ENCODE measurements around the gene ANO8. TPM values are rescaled to one million over a fixed set of nuclear protein-coding genes. Genes with fewer than 3 reads are reported as not detected.

Gene ANO8
- total RNA-seq, 1 donor from 2014 or later, result 9.6 TPM

DNA sequence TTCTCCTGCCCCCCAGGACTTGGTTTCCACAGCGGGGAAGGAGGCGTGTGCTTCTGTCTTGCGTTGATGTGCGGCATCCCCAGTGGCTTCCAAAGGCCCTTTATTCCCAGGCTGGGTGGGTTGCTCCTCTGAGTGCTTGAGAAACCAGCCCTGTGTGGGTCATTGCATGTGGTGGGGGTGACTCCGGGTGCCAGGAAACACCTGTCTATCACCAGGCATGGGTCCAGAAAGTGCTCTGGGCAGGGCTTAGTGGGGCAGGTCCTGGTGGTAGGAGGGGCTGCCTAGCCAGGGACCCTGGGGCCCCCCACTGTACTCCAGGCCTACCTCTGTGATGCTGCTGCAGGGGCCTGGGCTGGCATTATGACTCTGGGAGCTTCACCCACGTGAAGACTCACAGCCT lies 15.7 kb downstream of the ANO8 start:
- intact Hi-C loops (cut with DNase I), result no loop called here
- DNase-seq (ENCODE audit: missing footprints) (no peak), ATAC-seq (no peak)

DNA sequence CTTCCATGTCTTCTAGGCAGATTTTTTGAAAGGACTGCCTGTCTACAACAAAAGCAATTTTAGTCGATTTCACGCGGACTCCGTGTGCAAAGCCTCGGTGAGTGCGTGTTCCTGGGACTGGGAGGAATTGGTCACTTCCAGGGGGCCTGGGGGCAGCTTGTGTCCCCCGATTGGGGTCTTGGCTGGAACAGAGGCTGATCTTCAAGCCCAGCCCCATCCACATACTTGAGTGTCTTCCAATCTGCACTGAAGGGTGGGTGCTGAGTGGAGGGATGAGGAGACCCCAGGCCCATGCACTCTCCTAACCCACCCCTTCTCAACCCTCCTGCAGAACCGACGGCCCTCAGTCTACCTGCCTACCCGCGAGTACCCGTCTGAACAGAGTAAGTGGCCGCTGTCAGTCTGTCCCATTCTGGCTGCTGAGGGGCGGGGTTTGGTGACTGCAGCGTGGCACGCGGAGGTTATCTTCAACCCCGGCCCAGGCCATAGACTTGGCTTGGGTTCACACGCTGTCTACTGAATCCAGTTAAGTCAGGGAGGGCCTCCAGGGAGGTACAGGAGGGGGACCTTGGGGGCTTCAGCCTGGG lies 20.6 kb downstream of the ANO8 start:
- no peak for ATAC-seq
- intact Hi-C loops (cut with DNase I), result no loop called here

DNA sequence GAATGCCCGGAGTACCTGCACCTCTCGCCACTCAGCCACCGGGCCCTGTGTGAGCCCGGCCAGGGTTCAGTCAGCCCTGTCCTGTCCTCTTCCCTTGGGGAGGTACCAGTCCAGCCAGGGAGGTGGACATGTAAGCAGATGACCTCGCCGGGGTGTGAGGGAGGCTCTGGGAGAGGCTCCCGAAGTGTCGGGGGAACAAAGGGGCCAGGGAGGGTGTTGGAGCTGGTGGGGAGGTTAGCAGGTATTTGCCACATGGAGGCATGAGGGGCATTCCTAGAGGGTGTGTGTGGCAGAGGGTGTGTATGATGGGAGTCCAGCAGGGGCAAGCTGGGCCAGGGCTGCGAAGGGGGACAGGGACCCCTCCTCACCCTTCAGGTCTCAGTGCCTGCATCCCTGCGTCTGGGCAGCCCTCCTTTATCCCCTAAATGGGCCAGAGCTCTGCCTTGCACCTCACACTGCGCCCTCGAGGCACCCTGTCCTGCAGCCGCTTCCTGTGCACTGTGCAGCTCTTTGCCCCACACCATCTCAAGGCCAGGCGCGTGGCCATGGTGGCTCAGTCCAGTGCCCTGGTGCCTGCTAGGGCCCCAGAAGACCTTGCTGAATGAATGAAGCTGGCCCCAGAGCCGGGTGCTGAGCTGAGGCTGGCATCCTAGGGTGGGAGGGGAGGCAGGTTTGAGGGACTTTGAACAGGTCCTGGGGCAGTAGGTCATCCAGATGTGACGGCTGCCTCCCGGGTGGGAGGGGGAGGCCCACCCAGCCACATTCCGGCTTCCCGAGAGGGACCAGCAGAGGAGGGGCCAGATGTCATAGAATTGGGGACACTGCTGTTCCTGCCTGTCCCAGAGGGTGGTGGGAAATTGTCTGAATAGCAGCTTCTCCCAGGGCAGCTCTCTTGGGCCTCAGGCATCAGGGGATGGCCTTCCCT lies 22.2 kb downstream of the ANO8 start:
- intact Hi-C loops (cut with DNase I), result no loop called here
- no peak for ATAC-seq
- DNase-seq (ENCODE audit: missing footprints), result peak; percentile 37

More for the DNA sequence above, 20.6 kb downstream of the ANO8 start:
- no peak for DNase-seq (ENCODE audit: missing footprints)

- intact Hi-C loops (cut with DNase I), result no loop called here
- ATAC-seq (no peak), DNase-seq (ENCODE audit: missing footprints) (peak; percentile 15)
Observed at GRCh38 chr19:17311455-17312188, 23.0 kb downstream of the ANO8 start.

DNA sequence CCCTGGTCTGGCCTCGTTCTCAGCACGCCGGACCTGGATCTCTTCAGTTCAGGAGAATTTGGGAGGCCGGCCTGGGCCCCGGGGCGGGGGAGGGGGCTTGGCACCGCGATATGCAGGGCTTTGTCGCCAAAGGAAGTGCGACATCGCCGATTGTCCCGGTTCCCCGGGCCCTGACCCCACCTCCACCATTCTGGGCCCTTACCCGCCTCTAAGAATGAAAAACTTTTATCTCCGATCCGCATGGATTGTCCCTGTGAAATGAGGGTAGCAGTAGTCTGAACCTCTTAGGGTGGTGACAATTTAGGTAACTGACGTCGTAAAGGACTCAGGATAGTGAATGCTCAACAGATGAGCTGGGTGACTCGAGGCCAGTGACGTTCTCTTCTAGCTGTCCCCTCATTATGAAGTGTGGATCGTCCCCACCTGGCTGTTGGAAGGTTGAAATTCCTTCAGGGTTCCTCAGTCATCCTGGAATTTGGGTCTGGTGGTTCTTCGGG lies 24.6 kb downstream of the ANO8 start:
- intact Hi-C loops (cut with DNase I), result no loop called here
- ATAC-seq (no peak), DNase-seq (ENCODE audit: missing footprints) (no peak)

DNA sequence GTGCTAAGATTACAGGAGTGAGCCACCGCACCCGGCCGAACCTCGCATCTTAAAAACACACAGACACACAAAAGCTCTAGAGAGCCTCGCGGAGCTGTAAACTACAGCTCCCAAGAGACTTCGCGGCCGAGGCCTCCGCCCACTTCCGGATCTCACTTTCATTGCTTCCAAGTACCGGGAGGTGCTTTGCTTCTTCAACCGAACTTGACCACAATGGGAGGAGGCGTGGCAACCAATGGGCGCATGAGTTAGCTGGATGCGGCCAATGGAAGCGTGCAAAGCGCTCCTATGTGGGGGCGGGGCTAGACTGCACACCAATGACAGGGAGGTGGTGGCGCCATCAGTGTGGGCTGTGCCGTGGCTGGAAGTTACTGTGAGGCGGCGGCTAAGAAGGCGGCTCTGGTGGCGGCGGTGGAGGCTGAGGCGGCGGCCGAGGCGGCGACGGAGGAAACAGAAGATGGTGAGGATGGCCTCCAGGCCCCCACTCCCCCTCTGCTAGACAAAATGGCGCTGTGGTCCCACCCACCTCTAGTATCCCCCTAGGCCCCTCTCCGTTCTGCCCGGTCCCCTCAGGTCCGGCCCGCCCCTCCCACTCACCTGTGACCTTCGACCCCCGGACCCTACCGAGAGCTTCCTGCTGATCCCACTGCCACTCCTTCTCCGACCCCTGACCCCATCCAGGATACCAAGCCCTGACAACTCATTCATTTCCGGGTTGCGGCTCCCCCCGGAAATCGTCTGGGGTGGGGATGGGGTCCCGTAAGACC lies 25.3 kb downstream of the ANO8 start, which contains the start of gene DDA1:
Gene DDA1 (plus strand): TSS at position 366 of the 767 bp plus-strand sequence. CDS start 92 bp downstream, at position 458.
- intact Hi-C loops (cut with DNase I), result no loop called here
- peak; percentile 89 for ATAC-seq

DNA sequence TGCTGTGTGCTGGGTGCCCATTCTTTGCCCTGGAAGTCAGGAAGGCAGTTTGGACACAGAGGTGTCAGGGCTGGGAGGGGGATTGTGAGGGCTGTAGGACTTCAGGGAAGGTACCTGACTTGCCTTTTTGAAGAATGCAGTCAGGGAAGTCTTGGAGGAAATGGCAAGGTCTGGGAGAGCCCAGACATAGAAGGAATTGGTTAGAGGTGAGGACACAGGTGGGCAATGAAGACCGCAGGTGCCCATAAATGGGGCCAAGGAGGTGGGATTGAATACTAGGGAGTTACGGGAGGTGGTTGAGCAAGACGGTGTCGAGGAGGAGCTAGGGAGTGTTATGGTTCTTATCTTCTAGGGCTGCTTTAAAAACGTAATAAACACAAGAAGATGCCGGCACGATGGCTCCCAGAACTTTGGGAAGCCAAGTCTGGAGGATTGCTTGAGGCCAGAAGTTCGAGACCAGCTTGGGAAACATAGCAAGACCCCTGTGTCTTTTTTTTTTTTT lies 26.7 kb downstream of the ANO8 start:
- intact Hi-C loops (cut with DNase I), result no loop called here
- DNase-seq (ENCODE audit: missing footprints) (no peak), ATAC-seq (no peak)

More for the DNA sequence above, 25.3 kb downstream of the ANO8 start, which contains the start of gene DDA1:
- peak; percentile 99 for DNase-seq (ENCODE audit: missing footprints)

DNA sequence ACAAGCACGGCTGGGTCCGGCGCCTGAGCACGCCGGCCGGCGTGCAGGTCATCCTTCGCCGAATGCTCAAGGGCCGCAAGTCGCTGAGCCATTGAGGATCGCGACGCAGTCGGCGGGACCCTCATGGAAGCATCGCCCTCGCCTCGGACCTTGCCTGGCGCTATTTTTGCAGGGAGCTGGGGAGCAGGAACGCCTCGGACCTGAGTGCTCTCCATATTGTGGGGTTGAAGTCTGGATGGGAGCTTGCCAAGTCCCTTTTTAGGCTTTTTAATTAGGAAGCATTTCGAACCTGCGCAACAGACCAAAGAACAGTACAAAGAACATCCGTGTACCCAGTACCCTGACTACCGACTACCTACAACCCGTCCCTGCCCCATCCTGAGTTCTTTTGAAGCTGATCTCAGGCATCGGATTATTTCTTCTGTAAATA lies 28.4 kb downstream of the ANO8 start:
- ATAC-seq (no peak), DNase-seq (ENCODE audit: missing footprints) (no peak)
- intact Hi-C loops (cut with DNase I), result no loop called here

DNA sequence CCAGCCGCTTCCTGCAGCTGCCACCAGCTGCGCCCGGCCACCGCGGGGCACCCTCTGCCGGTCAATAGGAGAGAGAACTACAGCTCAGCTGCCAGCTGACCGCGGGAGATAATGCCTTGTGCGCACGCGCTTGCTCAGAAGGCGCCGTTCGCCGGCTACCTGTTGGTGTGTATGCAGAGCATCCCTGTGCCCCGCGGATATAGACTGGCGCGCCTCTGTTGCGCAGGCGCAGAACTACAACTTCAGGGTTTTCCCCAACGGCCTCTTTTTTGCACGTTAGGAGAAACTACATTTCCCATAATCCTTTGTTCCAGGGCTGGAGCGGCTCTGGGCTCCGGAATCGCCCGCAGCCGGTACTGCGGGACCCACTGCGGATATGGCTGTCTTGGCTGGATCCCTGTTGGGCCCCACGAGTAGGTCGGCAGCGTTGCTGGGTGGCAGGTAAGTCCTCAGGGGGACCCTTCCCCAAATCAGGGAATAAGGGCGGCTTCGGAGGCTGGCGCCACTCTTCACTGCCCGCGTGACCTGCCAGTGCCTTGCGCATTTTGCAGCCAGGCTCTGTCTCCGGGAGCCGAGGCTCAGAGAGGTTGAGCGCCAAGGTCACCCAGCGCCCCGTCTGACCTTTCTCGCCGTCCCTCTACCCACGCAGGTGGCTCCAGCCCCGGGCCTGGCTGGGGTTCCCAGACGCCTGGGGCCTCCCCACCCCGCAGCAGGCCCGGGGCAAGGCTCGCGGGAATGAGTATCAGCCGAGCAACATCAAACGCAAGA lies 29.0 kb downstream of the ANO8 start, which contains the start of gene MRPL34:
Gene MRPL34 (plus strand): TSS at position 356 of the 768 bp plus-strand sequence. CDS start 21 bp downstream, at position 377.
- intact Hi-C loops (cut with DNase I), result loop anchor here (1.0 to 2.0 kb wide), 2 partner anchors 31 to 38 kb away; partner anchors contain the start of genes BABAM1 and GTPBP3
- DNase-seq (ENCODE audit: missing footprints), result peak; percentile 96
- peak; percentile 68 for ATAC-seq

- no peak for DNase-seq (ENCODE audit: missing footprints)
- intact Hi-C loops (cut with DNase I), result loop anchor here (1.0 to 2.0 kb wide), 2 partner anchors 32 to 38 kb away; partner anchors contain the start of genes BABAM1 and GTPBP3
- no peak for ATAC-seq
Observed at GRCh38 chr19:17305216-17305516, 29.5 kb downstream of the ANO8 start.

GRCh38 chr19:17304386-17305215 lies 30.1 kb downstream of the ANO8 start:
- no peak for DNase-seq (ENCODE audit: missing footprints)
- intact Hi-C loops (cut with DNase I), result loop anchor here (1.0 to 2.0 kb wide), 2 partner anchors 32 to 37 kb away; partner anchors contain the start of genes BABAM1 and GTPBP3
- ATAC-seq, result no peak

DNA sequence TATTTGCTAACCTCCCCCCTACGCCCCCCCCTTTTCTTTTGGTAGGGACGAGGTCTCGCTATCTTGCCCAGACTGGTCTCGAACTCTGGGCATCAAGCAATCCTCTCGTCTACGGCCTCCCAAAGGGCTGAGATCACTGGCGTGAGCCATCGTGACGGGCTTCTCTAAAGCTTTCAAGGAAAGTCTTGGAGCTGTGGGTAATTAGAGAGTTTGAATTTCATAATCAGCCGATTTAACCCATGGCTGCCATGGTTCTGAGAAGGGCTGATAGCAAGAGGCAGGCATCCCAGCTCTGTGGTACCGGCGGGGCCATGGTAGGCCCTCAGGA lies 30.8 kb downstream of the ANO8 start:
- intact Hi-C loops (cut with DNase I), result loop anchor here (2.0 kb wide), 1 partner anchor 33 kb away; the partner anchor contains the start of gene GTPBP3
- ATAC-seq, result no peak
- DNase-seq (ENCODE audit: missing footprints), result no peak

- DNase-seq (ENCODE audit: missing footprints) (peak; percentile 97), ATAC-seq (peak; percentile 86)
- intact Hi-C loops (cut with DNase I), result no loop called here
Observed at GRCh38 chr19:17303167-17303939, 31.3 kb downstream of the ANO8 start, which contains the start of gene ABHD8. TSS of gene ABHD8 (minus strand) at chr19:17303425. CDS start at chr19:17301616, 1,809 bp downstream.

GRCh38 chr19:17302391-17303166 lies 32.1 kb downstream of the ANO8 start:
- no peak for ATAC-seq
- DNase-seq (ENCODE audit: missing footprints), result no peak
- intact Hi-C loops (cut with DNase I), result no loop called here
